GM12801 (cell line): ENCODE results near the gene ANK3.

ENCODE experiments used
- CTCF ChIP-seq: IDR thresholded peaks from one replicate; pipeline ENCODE4 v1.5.1; 2011; ENCODE audit warnings: control low read depth; ENCODE audit not compliant: insufficient read length; ENCODE audit errors: extremely low read depth

The ANK3 gene

GRCh38 chr10:60316029-60316428 is 73.6 kb downstream of the ANK3 start:
- TF ChIP-seq CTCF, result no peak

- TF ChIP-seq CTCF, result no peak
These were observed 74.4 kb downstream of the ANK3 start for GRCh38 chr10:60315311-60315710.

GRCh38 chr10:60314069-60314940 is 75.4 kb downstream of the ANK3 start:
- no peak for TF ChIP-seq CTCF

GRCh38 chr10:60313589-60313952 is 76.1 kb downstream of the ANK3 start:
- no peak for TF ChIP-seq CTCF

GRCh38 chr10:60312818-60313588 is 76.7 kb downstream of the ANK3 start:
- no peak for TF ChIP-seq CTCF

- TF ChIP-seq CTCF, result no peak
These were observed 77.9 kb downstream of the ANK3 start for GRCh38 chr10:60311821-60312220.

- TF ChIP-seq CTCF, result no peak
These were observed 78.9 kb downstream of the ANK3 start for GRCh38 chr10:60310740-60311139.
